UCSD-AML1 (cell line): ENCODE data around the gene RBBP8.
A peak's percentile ranks its signal among the peaks of the same experiment; 100 is the strongest.

Source experiments
- DNase-seq: peaks from one replicate; lab custom pipeline; 2025; ENCODE audit not compliant: unreplicated experiment; lab: John Stamatoyannopoulos, UW

Gene RBBP8

GRCh38 chr18:22988208-22988607, 55.1 kb downstream of the RBBP8 start:
- no peak for DNase-seq

GRCh38 chr18:22998344-22998743, 65.2 kb downstream of the RBBP8 start:
- no peak for DNase-seq

GRCh38 chr18:22999212-22999611, 66.1 kb downstream of the RBBP8 start:
- no peak for DNase-seq

GRCh38 chr18:22999647-23000046, 66.5 kb downstream of the RBBP8 start:
- DNase-seq = no peak

GRCh38 chr18:23003289-23003688, 70.2 kb downstream of the RBBP8 start:
- DNase-seq = no peak

GRCh38 chr18:23012249-23012648, 79.1 kb downstream of the RBBP8 start:
- no peak for DNase-seq

- no peak for DNase-seq
Measured at GRCh38 chr18:23020555-23021294, 87.6 kb downstream of the RBBP8 start.

- no peak for DNase-seq
Measured at GRCh38 chr18:23021623-23022022, 88.5 kb downstream of the RBBP8 start.

GRCh38 chr18:23032030-23032582, 99.0 kb downstream of the RBBP8 start:
- DNase-seq = no peak

GRCh38 chr18:23033056-23033455, 99.9 kb downstream of the RBBP8 start:
- DNase-seq = no peak

- DNase-seq = no peak
Measured at GRCh38 chr18:23036660-23037201, 103.6 kb downstream of the RBBP8 start.

GRCh38 chr18:23037646-23038045, 104.5 kb downstream of the RBBP8 start:
- no peak for DNase-seq

- no peak for DNase-seq
Measured at GRCh38 chr18:23038712-23039111, 105.6 kb downstream of the RBBP8 start.

- no peak for DNase-seq
Measured at GRCh38 chr18:23042133-23042532, 109.0 kb downstream of the RBBP8 start.

GRCh38 chr18:23043803-23044376, 110.8 kb downstream of the RBBP8 start:
- DNase-seq = no peak

- DNase-seq = no peak
Measured at GRCh38 chr18:23049698-23050373, 116.7 kb downstream of the RBBP8 start.

- DNase-seq = peak; percentile 35
Measured at GRCh38 chr18:23053776-23054457, 120.8 kb downstream of the RBBP8 start.

- DNase-seq = no peak
Measured at GRCh38 chr18:23054553-23054952, 121.4 kb downstream of the RBBP8 start.

- DNase-seq = no peak
Measured at GRCh38 chr18:23056315-23056714, 123.2 kb downstream of the RBBP8 start.

- no peak for DNase-seq
Measured at GRCh38 chr18:23057096-23057495, 124.0 kb downstream of the RBBP8 start.

- DNase-seq = no peak
Measured at GRCh38 chr18:23058746-23059415, 125.8 kb downstream of the RBBP8 start.
